Vagina (tissue), 2 donors: ENCODE results near the gene HBQ1.

Experiments used
- POLR2A ChIP-seq, 2 donors: fragments of 450-650 bp; IDR thresholded peaks; one replicate each; pipeline ENCODE4 v1.6.1; 2017; ENCODE audit warnings: antibody characterized with exemption in 2 of 2, mild to moderate bottlenecking in 2 of 2, moderate library complexity in 2 of 2
- POLR2AphosphoS5 ChIP-seq, 2 donors: sonication (generic); formaldehyde crosslinking; IDR thresholded peaks; one replicate each; pipeline ENCODE4 v1.9.0; 2017; ENCODE audit warnings: antibody characterized with exemption in 2 of 2, mild to moderate bottlenecking in 2 of 2, low read depth in 1 of 2; ENCODE audit not compliant: insufficient read depth in 1 of 2
- TF ChIP-seq, protein P1 (sequence below), 3 experiments: fragments of 450-650 bp in 2 of 3; fragments of 200-600 bp in 1 of 3; sonication (generic) in 1 of 3; IDR thresholded peaks; one replicate each; pipeline ENCODE4 v1.5.1; 2017 to 2019; ENCODE audit warnings: antibody characterized with exemption in 3 of 3, mild to moderate bottlenecking in 2 of 3, moderate library complexity in 2 of 3

DNA sequence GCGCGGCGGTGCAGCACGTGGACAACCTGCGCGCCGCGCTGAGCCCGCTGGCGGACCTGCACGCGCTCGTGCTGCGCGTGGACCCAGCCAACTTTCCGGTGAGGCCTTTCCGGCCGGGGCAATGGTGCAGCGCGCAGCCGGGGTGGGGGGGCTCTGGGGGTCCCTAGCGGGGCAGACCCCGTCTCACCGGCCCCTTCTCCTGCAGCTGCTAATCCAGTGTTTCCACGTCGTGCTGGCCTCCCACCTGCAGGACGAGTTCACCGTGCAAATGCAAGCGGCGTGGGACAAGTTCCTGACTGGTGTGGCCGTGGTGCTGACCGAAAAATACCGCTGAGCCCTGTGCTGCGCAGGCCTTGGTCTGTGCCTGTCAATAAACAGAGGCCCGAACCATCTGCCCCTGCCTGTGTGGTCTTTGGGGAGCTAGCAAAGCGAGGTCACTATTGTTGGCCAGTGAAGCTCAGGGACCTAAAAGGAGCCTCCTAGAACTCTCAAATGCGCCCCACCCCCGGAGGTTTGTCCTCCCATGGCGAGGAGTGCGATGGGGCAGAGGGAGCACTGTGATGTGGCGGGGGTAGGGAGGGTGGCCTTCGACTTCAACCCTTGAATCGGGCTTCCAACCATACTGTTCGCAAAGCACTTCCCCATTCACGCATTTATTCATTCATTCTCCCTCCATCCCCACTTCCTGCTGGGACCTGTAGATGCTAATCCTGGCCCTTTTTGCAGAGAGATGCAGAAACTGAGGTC lies 13.7 kb upstream of the HBQ1 start:
- TF ChIP-seq, protein P1, sequence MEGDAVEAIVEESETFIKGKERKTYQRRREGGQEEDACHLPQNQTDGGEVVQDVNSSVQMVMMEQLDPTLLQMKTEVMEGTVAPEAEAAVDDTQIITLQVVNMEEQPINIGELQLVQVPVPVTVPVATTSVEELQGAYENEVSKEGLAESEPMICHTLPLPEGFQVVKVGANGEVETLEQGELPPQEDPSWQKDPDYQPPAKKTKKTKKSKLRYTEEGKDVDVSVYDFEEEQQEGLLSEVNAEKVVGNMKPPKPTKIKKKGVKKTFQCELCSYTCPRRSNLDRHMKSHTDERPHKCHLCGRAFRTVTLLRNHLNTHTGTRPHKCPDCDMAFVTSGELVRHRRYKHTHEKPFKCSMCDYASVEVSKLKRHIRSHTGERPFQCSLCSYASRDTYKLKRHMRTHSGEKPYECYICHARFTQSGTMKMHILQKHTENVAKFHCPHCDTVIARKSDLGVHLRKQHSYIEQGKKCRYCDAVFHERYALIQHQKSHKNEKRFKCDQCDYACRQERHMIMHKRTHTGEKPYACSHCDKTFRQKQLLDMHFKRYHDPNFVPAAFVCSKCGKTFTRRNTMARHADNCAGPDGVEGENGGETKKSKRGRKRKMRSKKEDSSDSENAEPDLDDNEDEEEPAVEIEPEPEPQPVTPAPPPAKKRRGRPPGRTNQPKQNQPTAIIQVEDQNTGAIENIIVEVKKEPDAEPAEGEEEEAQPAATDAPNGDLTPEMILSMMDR (IDR thresholded peaks at IDR 0.05) = no peak
- no peak for TF ChIP-seq POLR2A (IDR thresholded peaks at IDR 0.05)
- TF ChIP-seq POLR2AphosphoS5 (IDR thresholded peaks at IDR 0.05; ENCODE audit: insufficient read depth in 1 of 2, low read depth in 1 of 2) = no peak
